Dendritic cell treated with granulocyte-macrophage colony-stimulating factor and Interleukin-4, amounts not matched to agents 40 ng/mL and 50 ng/mL, for 4 days (primary cell): ENCODE measurements around the gene IQCE.
A peak's percentile ranks its signal among the peaks of the same experiment; 100 is the strongest.

Experiments
- H3K27ac Mint-ChIP-seq: one replicate; pipeline ENCODE4 v1.8.0; 2022; ENCODE audit warnings: mild to moderate bottlenecking, mixed read lengths
- H3K27me3 Mint-ChIP-seq: one replicate; pipeline ENCODE4 v1.8.0; 2022; ENCODE audit warnings: mild to moderate bottlenecking, mixed read lengths
- H3K36me3 Mint-ChIP-seq: one replicate; pipeline ENCODE4 v1.8.0; 2022; ENCODE audit warnings: low read depth, mixed read lengths
- H3K4me1 Mint-ChIP-seq: one replicate; pipeline ENCODE4 v1.8.0; 2022; ENCODE audit warnings: low read depth, mixed read lengths
- H3K4me3 Mint-ChIP-seq: one replicate; pipeline ENCODE4 v1.8.0; 2022; ENCODE audit warnings: mild to moderate bottlenecking, moderate library complexity, mixed read lengths
- H3K9me3 Mint-ChIP-seq: one replicate; pipeline ENCODE4 v1.8.0; 2022; ENCODE audit warnings: mixed read lengths
- intact Hi-C: fragments of 100-400 bp; cut with micrococcal nuclease; formaldehyde crosslinking; loops from one replicate; pipeline ENCODE4 v1.15.0; 2022

The IQCE gene

DNA sequence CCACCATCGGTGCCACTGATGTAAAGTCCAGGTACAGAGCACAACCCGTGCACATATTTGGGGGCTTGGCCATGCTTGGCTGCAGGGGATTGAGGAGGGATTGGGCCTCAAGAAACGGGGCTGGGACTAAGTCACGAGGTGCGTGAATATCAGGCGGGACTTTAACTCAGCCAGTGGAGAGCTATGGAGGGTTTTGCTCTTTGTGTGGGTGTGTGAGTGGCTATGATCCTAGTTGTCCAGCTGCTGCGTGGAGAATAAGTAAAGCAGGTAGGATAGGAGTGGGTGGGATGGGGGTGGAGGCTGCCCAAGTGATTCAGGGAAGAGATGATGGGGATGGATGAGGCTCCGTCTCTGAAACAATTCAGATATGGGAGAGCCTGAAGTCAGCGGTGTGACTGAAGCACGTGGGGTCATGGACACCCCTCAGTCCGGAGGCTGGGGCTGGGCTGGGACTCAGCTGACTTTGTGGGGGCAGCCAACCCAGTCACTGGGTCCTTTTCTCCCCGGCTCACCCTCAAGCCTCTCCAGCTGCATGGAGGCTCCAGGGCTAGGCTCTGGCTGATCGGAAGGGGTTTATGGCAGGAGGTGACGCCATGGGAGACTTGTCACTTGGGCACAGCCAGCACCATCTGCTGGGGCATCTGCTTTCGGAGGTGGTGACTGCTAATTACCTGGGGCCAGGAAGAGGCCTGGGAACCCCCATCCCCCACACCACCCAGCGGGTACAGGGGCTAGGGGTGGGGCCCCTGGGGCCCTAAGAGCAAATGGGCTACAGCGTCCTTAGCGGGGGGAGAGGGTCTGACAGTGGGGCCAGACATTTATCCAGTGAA is 40.9 kb upstream of the IQCE start:
- no peaks in the 10 kb centered on the region for H3K9me3 Mint-ChIP-seq
- peak overlapping the region; percentile 48 for H3K27ac Mint-ChIP-seq
- H3K27me3 Mint-ChIP-seq, result peaks cover 8% of the 10 kb centered on the region
- peak overlapping the region; percentile 18 for H3K4me3 Mint-ChIP-seq
- intact Hi-C loops, result loop anchor here (5.0 kb wide), 1 partner anchor 41 kb away; the partner anchor contains the start of gene GRIFIN
- H3K4me1 Mint-ChIP-seq, result peaks cover 47% of the 10 kb centered on the region
- peaks cover 24% of the 10 kb centered on the region for H3K36me3 Mint-ChIP-seq

DNA sequence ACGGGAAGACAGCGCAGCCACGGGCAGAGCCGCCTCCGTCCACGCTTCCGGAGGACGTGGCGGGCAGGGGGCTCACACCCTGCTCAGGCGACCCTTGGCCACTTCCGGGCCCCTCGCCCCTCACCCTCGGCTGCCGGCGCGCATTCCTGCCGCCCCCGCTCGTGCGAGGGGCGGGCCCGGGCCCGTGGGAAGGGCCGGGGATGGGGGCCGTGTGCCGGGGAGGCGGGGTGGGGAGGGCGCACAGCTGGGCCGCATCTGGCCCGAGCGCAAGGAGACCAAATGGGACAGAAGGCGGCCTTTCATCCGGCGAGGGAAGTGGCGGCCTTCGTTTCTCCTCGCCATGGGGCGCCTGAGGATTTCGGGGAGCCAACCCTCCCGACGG is 40.1 kb upstream of the IQCE start:
- Mint-ChIP-seq H3K36me3 (peaks cover 32% of the 10 kb centered on the region), H3K9me3 (no peaks in the 10 kb centered on the region), H3K4me3 (peak overlapping the region; percentile 64), H3K27ac (peak overlapping the region; percentile 62), H3K27me3 (peaks cover 8% of the 10 kb centered on the region), H3K4me1 (peaks cover 48% of the 10 kb centered on the region)
- intact Hi-C loops, result loop anchor here (1.0 to 5.0 kb wide), 2 partner anchors 7 to 41 kb away; partner anchors contain the start of gene GRIFIN

DNA sequence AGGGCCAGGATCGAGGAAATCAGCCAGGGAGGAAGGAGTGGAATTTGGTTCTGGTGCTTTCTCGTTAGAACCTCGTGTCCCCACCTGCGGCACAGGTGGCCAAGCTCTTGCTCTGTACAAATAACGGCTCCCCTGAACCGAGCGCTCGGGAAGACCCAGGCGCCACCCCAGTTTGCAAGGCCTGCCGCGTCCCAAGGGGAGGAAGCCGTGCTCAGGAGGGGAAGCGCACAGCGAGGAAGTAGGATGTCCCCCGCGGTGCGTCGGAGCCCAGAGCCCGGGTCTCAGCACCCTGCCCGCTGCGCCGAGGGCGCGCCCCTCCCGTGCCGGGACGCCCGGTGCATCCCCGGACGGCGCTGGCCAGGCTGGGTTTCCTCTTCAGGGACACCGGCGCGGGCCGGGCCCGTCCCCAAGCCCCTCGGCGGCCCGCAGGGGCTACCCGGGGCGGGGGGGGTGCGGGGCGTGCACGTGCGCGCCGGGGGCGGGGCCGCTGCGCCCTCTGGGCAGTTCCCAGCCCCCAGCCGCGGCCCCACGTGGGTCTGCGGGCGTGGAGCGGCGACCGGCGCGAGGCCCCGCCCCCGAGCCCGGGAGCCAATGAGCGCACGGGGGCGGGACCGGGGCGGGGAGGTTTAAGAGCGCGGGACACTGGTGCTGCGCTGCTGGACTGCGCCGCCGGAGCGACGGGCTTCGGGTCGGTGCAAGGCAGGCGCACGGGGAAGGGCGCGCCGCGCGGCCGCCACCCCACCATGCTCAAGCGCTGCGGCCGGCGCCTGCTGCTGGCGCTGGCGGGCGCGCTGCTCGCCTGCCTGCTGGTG is 39.5 kb upstream of the IQCE start, which contains the start of gene LFNG:
LFNG (plus strand) TSS at position 656 of the 812 bp plus-strand sequence; CDS start at position 744, 88 bp downstream.
- intact Hi-C loops, result loop anchor here (1.0 to 5.0 kb wide), 2 partner anchors 8 to 42 kb away; partner anchors contain the start of gene GRIFIN
- H3K4me3 Mint-ChIP-seq, result peak within 1 kb of the TSS; percentile 100

DNA sequence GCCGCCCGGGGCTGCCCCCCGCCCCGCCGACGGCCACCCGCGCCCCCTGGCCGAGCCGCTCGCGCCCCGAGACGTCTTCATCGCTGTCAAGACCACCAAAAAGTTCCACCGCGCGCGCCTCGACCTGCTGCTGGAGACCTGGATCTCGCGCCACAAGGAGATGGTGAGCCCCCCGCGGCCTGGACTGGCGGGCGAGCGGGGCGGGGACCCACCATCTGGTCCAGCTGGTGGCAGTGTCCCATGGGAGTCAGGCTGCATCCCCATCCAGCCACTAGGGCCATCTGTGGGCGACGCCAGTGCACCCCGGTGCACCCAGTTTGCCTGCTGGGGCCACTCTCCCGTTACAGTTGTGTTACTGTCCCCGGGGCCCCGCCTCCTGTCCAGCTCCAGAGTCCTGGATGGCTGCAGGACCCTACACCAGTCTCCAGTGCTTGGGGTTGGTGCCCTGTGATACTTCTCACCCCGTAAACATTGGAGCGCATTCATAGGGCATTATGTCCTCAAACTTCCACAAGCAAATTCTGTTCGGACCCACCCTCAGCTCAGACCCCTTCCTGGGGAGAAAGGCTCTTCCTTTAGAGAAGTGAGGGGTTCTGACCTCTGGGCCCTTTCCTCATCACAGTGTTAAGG is 38.5 kb upstream of the IQCE start:
- Mint-ChIP-seq H3K27ac (peak overlapping the region; percentile 87), H3K4me1 (peaks cover 61% of the 10 kb centered on the region), H3K4me3 (peak overlapping the region; percentile 100), H3K36me3 (peaks cover 46% of the 10 kb centered on the region), H3K9me3 (no peaks in the 10 kb centered on the region), H3K27me3 (peaks cover 8% of the 10 kb centered on the region)
- intact Hi-C loops, result loop anchor here (5.0 to 10.0 kb wide), 2 partner anchors 37 to 115 kb away; partner anchors contain the start of genes BRAT1, IQCE and TTYH3

More for the DNA sequence above, 39.5 kb upstream of the IQCE start, which contains the start of gene LFNG:
- peak within 1 kb of the TSS; percentile 87 for H3K27ac Mint-ChIP-seq
- peaks cover 54% of the 10 kb centered on the region for H3K4me1 Mint-ChIP-seq
- H3K36me3 Mint-ChIP-seq, result peaks cover 38% of the 10 kb centered on the region
- H3K27me3 Mint-ChIP-seq, result peaks cover 8% of the 10 kb centered on the region
- H3K9me3 Mint-ChIP-seq, result no peaks in the 10 kb centered on the region

DNA sequence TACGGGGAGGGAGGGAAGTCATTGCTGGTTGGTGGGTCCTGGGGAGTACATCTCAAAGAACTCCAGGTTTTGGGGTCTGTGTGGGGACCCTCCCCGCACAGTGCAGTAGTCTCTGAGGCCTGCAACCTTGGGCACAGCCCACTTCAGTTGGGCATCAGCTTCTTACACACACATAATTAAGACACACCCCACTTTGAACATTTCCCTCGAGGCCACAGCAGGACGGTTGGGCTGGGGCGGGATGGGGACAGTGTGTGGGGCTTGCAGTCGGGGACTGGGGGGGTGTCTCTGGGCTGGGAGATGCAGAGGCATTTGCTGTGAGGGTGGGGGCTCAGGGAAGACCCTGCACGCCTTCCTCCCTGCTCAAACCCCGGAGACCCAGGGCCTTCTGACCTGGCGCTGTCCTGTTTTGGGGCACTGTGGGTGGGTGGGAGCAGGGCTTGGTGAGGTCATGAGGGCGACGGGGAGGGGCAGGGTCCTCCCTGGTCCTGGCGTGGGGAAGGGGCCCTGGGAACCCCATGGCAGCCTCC is 38.0 kb upstream of the IQCE start:
- Mint-ChIP-seq H3K4me1 (peaks cover 67% of the 10 kb centered on the region), H3K27ac (peak overlapping the region; percentile 87)

DNA sequence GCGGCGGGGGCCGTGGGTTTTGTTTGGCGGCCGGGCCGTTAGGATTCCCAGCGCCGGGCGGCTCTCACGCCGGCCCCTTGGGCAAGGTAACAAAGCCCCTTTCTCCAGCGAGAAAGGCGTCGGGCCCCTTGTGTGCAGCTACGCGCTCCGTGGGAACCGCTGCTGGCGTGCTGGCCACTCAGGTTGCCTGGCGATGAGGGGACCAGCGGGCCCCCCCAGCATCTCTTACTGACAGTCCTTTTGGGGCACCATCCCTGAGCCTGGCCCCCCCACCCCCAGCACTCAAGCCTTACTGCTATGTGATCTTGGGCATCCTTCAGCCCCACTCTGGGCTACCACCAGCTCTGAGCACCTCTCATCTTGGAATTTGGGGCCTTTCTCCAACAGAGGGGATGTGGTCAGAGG is 37.4 kb upstream of the IQCE start:
- intact Hi-C loops, result loop anchor here (5.0 to 10.0 kb wide), 2 partner anchors 36 to 113 kb away; partner anchors contain the start of genes BRAT1, IQCE and TTYH3
- H3K4me3 Mint-ChIP-seq, result peak overlapping the region; percentile 100
- peak overlapping the region; percentile 87 for H3K27ac Mint-ChIP-seq
- peaks cover 57% of the 10 kb centered on the region for H3K36me3 Mint-ChIP-seq
- peaks cover 8% of the 10 kb centered on the region for H3K27me3 Mint-ChIP-seq
- H3K4me1 Mint-ChIP-seq, result peaks cover 69% of the 10 kb centered on the region
- no peaks in the 10 kb centered on the region for H3K9me3 Mint-ChIP-seq

More for the DNA sequence above, 38.0 kb upstream of the IQCE start:
- Mint-ChIP-seq H3K27me3 (peaks cover 8% of the 10 kb centered on the region), H3K9me3 (no peaks in the 10 kb centered on the region), H3K4me3 (peak overlapping the region; percentile 100), H3K36me3 (peaks cover 52% of the 10 kb centered on the region)
- intact Hi-C loops, result loop anchor here (5.0 to 10.0 kb wide), 2 partner anchors 36 to 114 kb away; partner anchors contain the start of genes BRAT1, IQCE and TTYH3

DNA sequence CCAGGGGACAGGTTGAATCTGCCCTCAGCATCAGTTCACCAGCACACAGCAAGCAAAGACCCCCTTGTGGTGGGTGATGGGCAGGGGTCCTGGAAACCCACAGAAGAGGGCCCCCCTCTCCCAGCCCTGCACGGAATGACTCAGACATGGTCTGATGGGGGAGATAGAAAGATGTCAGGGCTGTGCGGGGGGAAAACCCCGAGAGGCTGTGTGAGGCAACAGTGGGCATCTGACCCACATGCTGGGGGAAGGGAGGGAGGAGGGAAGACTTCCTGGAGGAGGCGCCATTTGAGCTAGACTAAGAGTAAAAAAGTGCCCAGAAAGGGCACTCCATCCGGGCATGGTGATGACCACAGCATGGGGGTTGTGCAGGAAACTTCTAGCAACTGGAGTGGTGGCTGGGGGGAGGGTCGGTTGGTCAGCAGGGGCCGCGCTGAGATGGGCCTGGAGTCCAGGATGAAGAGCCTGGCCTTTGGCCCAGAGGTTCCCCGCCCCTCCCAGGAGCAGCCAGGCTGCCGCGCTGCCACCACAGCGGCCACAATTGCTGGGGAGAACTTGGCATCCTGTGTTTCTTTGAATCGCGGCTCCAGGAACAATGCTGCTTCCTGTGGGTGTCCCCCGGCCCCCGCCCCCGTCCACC is 36.7 kb upstream of the IQCE start:
- intact Hi-C loops, result loop anchor here (5.0 to 10.0 kb wide), 2 partner anchors 35 to 113 kb away; partner anchors contain the start of genes BRAT1, IQCE and TTYH3
- H3K27ac Mint-ChIP-seq, result peak overlapping the region; percentile 87
- H3K27me3 Mint-ChIP-seq, result peaks cover 8% of the 10 kb centered on the region
- peaks cover 74% of the 10 kb centered on the region for H3K4me1 Mint-ChIP-seq
- H3K4me3 Mint-ChIP-seq, result peak overlapping the region; percentile 100
- H3K36me3 Mint-ChIP-seq, result peaks cover 64% of the 10 kb centered on the region
- no peaks in the 10 kb centered on the region for H3K9me3 Mint-ChIP-seq

DNA sequence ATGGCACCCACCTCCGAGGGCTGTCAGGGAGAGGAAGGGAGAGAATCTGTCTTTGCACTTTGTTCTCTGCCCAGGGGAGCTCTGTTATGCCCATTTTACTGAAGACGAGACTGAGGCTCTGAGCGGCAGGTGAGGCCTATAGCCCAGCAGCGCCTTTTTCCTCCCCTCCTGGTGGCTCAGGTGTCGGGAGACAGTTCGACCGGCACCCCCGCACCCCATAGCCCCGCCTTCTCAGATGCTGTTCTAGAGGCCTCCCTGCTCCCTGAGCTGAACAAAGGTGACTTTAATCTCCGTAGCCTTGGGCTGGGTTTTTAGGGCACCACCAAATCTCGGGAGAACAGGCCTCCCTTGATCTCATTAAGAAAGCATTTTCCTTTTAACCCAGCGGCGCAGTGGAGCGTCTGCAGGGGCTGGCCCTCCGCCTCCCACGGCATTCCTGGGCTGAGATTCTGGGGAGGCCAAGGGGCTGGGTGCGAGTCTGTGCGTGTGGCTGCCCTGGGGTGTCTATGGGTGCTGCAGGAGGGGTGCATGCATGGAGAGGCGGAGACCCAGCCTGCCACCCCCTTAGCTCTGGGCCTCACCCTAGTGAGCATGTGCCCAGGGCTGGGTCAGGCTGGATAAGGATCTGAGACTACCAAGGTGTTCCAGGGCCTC is 35.9 kb upstream of the IQCE start:
- peaks cover 75% of the 10 kb centered on the region for H3K4me1 Mint-ChIP-seq
- no peaks in the 10 kb centered on the region for H3K9me3 Mint-ChIP-seq
- H3K4me3 Mint-ChIP-seq, result peak overlapping the region; percentile 100
- intact Hi-C loops, result loop anchor here (5.0 to 10.0 kb wide), 2 partner anchors 34 to 112 kb away; partner anchors contain the start of genes BRAT1, IQCE and TTYH3
- H3K27me3 Mint-ChIP-seq, result peaks cover 4% of the 10 kb centered on the region
- peak overlapping the region; percentile 87 for H3K27ac Mint-ChIP-seq
- peaks cover 73% of the 10 kb centered on the region for H3K36me3 Mint-ChIP-seq

DNA sequence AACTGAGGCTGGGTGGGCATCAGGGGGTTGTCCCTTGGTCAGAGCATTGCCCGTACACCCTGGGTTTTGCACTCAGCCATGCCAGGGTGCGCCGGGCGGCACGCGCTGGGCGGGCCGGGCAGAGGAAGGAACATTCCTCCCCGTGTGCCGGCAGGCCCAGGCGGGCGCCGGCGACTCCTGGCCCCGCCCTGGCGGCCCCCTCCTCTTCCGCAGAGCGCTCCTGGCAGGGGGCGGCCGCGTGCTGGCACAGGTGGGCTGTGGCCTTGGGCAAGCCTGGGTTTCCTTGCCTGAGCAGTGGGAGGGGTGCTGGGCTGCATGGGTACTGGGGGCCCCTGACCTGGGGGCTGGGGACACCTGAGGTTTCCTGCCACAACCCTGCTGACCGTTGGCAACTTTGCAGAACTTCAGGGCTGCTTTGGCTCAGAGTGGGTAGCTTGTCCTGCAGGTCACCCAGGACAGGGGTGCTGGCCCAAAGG is 35.3 kb upstream of the IQCE start:
- H3K27me3 Mint-ChIP-seq, result no peaks in the 10 kb centered on the region
- peaks cover 79% of the 10 kb centered on the region for H3K36me3 Mint-ChIP-seq
- H3K27ac Mint-ChIP-seq, result peak overlapping the region; percentile 87
- intact Hi-C loops, result loop anchor here (5.0 to 10.0 kb wide), 2 partner anchors 34 to 111 kb away; partner anchors contain the start of genes BRAT1, IQCE and TTYH3
- peak overlapping the region; percentile 100 for H3K4me3 Mint-ChIP-seq
- no peaks in the 10 kb centered on the region for H3K9me3 Mint-ChIP-seq
- H3K4me1 Mint-ChIP-seq, result peaks cover 76% of the 10 kb centered on the region

DNA sequence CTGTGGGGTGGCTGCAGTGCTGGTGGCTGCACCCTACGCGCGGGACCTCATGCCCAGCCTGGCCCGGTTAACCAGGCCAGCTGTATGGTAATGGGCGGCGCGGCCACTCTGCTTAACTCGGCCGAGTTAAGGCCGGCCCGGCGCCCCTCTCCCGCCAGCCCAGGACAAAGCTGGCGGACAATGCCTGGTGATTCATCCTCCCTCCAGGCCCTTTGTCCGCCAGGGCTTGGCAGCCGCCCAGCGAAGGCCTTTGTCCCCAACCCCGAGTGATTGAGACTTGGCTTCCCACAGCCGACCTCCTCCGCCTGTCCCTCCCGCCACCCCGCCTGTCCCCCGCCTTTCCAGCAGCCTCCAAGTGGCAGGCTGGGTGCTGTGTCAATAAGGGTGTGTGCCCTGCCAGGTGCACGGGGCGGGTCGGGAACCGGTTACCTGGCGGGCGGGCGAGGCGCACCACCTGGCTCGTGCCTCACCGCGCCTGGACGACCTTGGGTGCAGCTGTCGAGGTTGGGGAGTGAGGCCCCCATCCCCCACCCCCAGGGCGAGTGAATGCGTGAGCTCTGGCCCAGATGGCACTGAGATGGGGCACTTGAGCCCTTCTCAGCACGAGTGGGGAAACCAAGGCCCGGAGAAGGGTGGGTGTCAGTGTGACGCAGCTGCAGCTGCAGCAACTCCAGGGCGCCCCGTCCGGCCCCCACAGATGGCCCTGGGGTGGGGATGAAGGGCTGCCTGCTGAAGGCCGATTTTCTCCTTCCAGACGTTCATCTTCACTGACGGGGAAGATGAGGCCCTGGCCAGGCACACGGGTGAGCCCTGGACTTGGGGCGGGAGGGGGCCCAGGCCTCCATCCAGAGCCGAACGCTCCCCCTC is 34.6 kb upstream of the IQCE start:
- Mint-ChIP-seq H3K36me3 (peaks cover 85% of the 10 kb centered on the region), H3K27me3 (no peaks in the 10 kb centered on the region), H3K9me3 (no peaks in the 10 kb centered on the region), H3K27ac (peak overlapping the region; percentile 87), H3K4me3 (peak overlapping the region; percentile 100), H3K4me1 (peaks cover 83% of the 10 kb centered on the region)
- intact Hi-C loops, result loop anchor here (5.0 to 10.0 kb wide), 2 partner anchors 33 to 111 kb away; partner anchors contain the start of genes BRAT1, IQCE and TTYH3
